ENCODE data around the gene CDK11B.
"Not testable (repeated sequence)": the region's sequence is repeated elsewhere in the genome, so short reads cannot be mapped to it uniquely, and the experiment has no call there.

CDK11B gene

GRCh38 chr1:1599935-1600860 lies 58.6 kb downstream of the CDK11B start, which contains the start of gene FNDC10:
Gene FNDC10 (minus strand): TSS chr1:1600135. CDS start chr1:1600015, 120 bp downstream.
- Histone ChIP-seq H3K9ac (ENCODE audit: low read length) (no peak within 1 kb of the TSS), H3K27ac (ENCODE audit: low read depth, low read length) (no peak within 1 kb of the TSS), H3K36me3 (ENCODE audit: control insufficient read depth, insufficient read depth, low read length) (no peaks in the 10 kb centered on the region), H3K4me3 (ENCODE audit: low read length) (peak within 1 kb of the TSS; percentile 51), H3K4me1 (ENCODE audit: control insufficient read depth, insufficient read depth, low read length) (no peaks in the 10 kb centered on the region), H3K27me3 (ENCODE audit: control insufficient read depth, insufficient read depth, low read length) (peaks cover 19% of the 10 kb centered on the region)

- Histone ChIP-seq H3K4me3 (ENCODE audit: low read length) (peak overlapping the region; percentile 44), H3K4me1 (ENCODE audit: control insufficient read depth, insufficient read depth, low read length) (no peaks in the 10 kb centered on the region), H3K36me3 (ENCODE audit: control insufficient read depth, insufficient read depth, low read length) (no peaks in the 10 kb centered on the region), H3K9ac (ENCODE audit: low read length) (no peak overlapping the region), H3K27ac (ENCODE audit: low read depth, low read length) (no peak overlapping the region), H3K27me3 (ENCODE audit: control insufficient read depth, insufficient read depth, low read length) (peaks cover 19% of the 10 kb centered on the region)
These were observed 59.5 kb downstream of the CDK11B start for GRCh38 chr1:1599030-1599934.

GRCh38 chr1:1598720-1599029 lies 60.1 kb downstream of the CDK11B start:
- Histone ChIP-seq H3K36me3 (ENCODE audit: control insufficient read depth, insufficient read depth, low read length) (no peaks in the 10 kb centered on the region), H3K27me3 (ENCODE audit: control insufficient read depth, insufficient read depth, low read length) (peaks cover 19% of the 10 kb centered on the region), H3K4me1 (ENCODE audit: control insufficient read depth, insufficient read depth, low read length) (no peaks in the 10 kb centered on the region), H3K4me3 (ENCODE audit: low read length) (no peak overlapping the region), H3K27ac (ENCODE audit: low read depth, low read length) (no peak overlapping the region), H3K9ac (ENCODE audit: low read length) (no peak overlapping the region)

- peaks cover 19% of the 10 kb centered on the region for H3K27me3 ChIP-seq (ENCODE audit: control insufficient read depth, insufficient read depth, low read length)
- no peaks in the 10 kb centered on the region for H3K36me3 ChIP-seq (ENCODE audit: control insufficient read depth, insufficient read depth, low read length)
- no peaks in the 10 kb centered on the region for H3K4me1 ChIP-seq (ENCODE audit: control insufficient read depth, insufficient read depth, low read length)
- H3K4me3 ChIP-seq (ENCODE audit: low read length), result no peak overlapping the region
- H3K9ac ChIP-seq (ENCODE audit: low read length), result no peak overlapping the region
- H3K27ac ChIP-seq (ENCODE audit: low read depth, low read length), result no peak overlapping the region
These were observed 60.6 kb downstream of the CDK11B start for GRCh38 chr1:1598051-1598719.

GRCh38 chr1:1597275-1597930 lies 61.4 kb downstream of the CDK11B start:
- H3K9ac ChIP-seq (ENCODE audit: low read length), result no peak overlapping the region
- peaks cover 19% of the 10 kb centered on the region for H3K27me3 ChIP-seq (ENCODE audit: control insufficient read depth, insufficient read depth, low read length)
- no peak overlapping the region for H3K27ac ChIP-seq (ENCODE audit: low read depth, low read length)
- no peak overlapping the region for H3K4me3 ChIP-seq (ENCODE audit: low read length)
- no peaks in the 10 kb centered on the region for H3K36me3 ChIP-seq (ENCODE audit: control insufficient read depth, insufficient read depth, low read length)
- no peaks in the 10 kb centered on the region for H3K4me1 ChIP-seq (ENCODE audit: control insufficient read depth, insufficient read depth, low read length)

- no peak overlapping the region for H3K9ac ChIP-seq (ENCODE audit: low read length)
- H3K27ac ChIP-seq (ENCODE audit: low read depth, low read length), result no peak overlapping the region
- peaks cover 17% of the 10 kb centered on the region for H3K27me3 ChIP-seq (ENCODE audit: control insufficient read depth, insufficient read depth, low read length)
- H3K4me1 ChIP-seq (ENCODE audit: control insufficient read depth, insufficient read depth, low read length), result no peaks in the 10 kb centered on the region
- H3K4me3 ChIP-seq (ENCODE audit: low read length), result no peak overlapping the region
- H3K36me3 ChIP-seq (ENCODE audit: control insufficient read depth, insufficient read depth, low read length), result no peaks in the 10 kb centered on the region
These were observed 62.1 kb downstream of the CDK11B start for GRCh38 chr1:1596493-1597274.

GRCh38 chr1:1595341-1595740 lies 63.5 kb downstream of the CDK11B start:
- not testable (repeated sequence) for H3K9ac ChIP-seq (ENCODE audit: low read length); H3K36me3 ChIP-seq (ENCODE audit: control insufficient read depth, insufficient read depth, low read length); H3K4me3 ChIP-seq (ENCODE audit: low read length); H3K27ac ChIP-seq (ENCODE audit: low read depth, low read length); H3K4me1 ChIP-seq (ENCODE audit: control insufficient read depth, insufficient read depth, low read length)
- peaks cover 17% of the 10 kb centered on the region for H3K27me3 ChIP-seq (ENCODE audit: control insufficient read depth, insufficient read depth, low read length)

- no peak overlapping the region for H3K9ac ChIP-seq (ENCODE audit: low read length)
- H3K4me3 ChIP-seq (ENCODE audit: low read length), result no peak overlapping the region
- H3K27me3 ChIP-seq (ENCODE audit: control insufficient read depth, insufficient read depth, low read length), result peaks cover 17% of the 10 kb centered on the region
- H3K4me1 ChIP-seq (ENCODE audit: control insufficient read depth, insufficient read depth, low read length), result no peaks in the 10 kb centered on the region
- H3K36me3 ChIP-seq (ENCODE audit: control insufficient read depth, insufficient read depth, low read length), result no peaks in the 10 kb centered on the region
- no peak overlapping the region for H3K27ac ChIP-seq (ENCODE audit: low read depth, low read length)
These were observed 64.1 kb downstream of the CDK11B start for GRCh38 chr1:1594602-1595260.

GRCh38 chr1:1593834-1594601 lies 64.8 kb downstream of the CDK11B start:
- Histone ChIP-seq H3K27me3 (ENCODE audit: control insufficient read depth, insufficient read depth, low read length) (peaks cover 15% of the 10 kb centered on the region), H3K4me3 (ENCODE audit: low read length) (no peak overlapping the region), H3K4me1 (ENCODE audit: control insufficient read depth, insufficient read depth, low read length) (no peaks in the 10 kb centered on the region), H3K27ac (ENCODE audit: low read depth, low read length) (no peak overlapping the region), H3K36me3 (ENCODE audit: control insufficient read depth, insufficient read depth, low read length) (no peaks in the 10 kb centered on the region), H3K9ac (ENCODE audit: low read length) (no peak overlapping the region)

- no peak overlapping the region for H3K9ac ChIP-seq (ENCODE audit: low read length)
- no peaks in the 10 kb centered on the region for H3K4me1 ChIP-seq (ENCODE audit: control insufficient read depth, insufficient read depth, low read length)
- H3K27ac ChIP-seq (ENCODE audit: low read depth, low read length), result no peak overlapping the region
- H3K27me3 ChIP-seq (ENCODE audit: control insufficient read depth, insufficient read depth, low read length), result no peaks in the 10 kb centered on the region
- H3K36me3 ChIP-seq (ENCODE audit: control insufficient read depth, insufficient read depth, low read length), result no peaks in the 10 kb centered on the region
- no peak overlapping the region for H3K4me3 ChIP-seq (ENCODE audit: low read length)
These were observed 67.4 kb downstream of the CDK11B start for GRCh38 chr1:1591452-1591851.

Data from rectal smooth muscle tissue (tissue), 1 donor.